NCI-H2227 treated with DMSO at 0.1 percent for 48 hours (cell line): Measurements from ENCODE around the gene SLX4.

Experiments
- DNase-seq: peaks from one replicate; lab custom pipeline; 2025; lab: John Stamatoyannopoulos, UW

The SLX4 gene

GRCh38 chr16:3598236-3598635 is 13.2 kb downstream of the SLX4 start:
- DNase-seq = no peak

GRCh38 chr16:3597676-3598075 is 13.7 kb downstream of the SLX4 start:
- DNase-seq = no peak

DNA sequence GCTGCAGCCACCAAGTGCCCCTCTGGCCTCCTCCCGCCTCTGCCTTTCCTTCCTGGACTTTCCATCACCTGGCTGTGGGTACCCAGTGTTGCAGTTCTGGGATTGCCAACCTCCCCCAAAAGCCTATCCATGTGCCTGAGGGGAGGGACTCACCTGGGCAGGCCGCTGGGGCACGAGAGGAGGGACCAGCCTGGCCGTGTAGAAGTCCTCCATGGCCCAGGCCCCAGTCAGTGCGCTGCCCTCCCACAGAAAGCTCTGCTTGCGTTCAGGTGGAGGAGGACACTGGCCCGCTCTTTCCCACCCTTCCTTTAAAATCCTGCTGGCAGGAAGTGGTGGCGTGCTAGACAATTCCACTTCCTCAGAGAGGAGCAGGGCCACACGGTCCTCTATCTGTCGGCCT is 14.2 kb downstream of the SLX4 start:
- DNase-seq = no peak

DNA sequence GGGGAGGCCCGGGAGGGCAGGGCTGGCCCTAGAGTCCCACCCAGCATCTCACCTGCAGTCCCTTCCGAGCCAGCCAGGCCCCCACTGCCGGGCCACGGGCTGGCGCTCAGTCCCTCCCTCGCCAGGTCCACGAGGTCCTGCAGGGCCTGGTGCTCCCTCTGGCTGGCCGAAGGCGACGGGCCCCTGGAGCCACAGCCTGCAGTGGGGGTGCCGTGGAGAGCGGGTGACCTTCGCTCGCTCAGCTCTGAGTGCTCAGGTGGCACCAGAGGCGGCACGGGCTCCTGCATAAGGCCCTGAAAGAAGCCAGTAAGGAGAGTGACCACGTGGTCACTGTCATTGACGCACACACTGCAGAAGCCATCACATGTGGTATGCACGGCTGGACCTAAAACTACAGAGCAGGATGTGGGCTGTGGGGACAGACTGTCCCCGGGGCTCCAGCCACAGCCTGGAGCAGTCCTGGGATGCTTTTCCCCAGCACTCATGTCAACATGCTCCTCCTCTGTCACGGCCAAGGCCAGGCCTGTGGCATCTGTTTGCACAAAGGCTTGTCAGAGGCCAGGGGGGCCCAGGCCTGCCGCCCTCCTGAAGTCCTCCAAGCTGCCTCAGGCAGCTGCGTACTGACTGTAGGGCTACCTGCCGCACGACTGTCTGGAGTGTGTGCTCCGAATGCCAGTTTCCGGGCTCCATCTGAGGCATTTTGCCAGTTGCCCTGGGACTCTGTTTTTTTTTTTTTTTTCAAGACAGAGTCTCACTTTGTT is 15.1 kb downstream of the SLX4 start:
- DNase-seq = no peak

GRCh38 chr16:3595521-3596021 is 15.8 kb downstream of the SLX4 start:
- no peak for DNase-seq

DNA sequence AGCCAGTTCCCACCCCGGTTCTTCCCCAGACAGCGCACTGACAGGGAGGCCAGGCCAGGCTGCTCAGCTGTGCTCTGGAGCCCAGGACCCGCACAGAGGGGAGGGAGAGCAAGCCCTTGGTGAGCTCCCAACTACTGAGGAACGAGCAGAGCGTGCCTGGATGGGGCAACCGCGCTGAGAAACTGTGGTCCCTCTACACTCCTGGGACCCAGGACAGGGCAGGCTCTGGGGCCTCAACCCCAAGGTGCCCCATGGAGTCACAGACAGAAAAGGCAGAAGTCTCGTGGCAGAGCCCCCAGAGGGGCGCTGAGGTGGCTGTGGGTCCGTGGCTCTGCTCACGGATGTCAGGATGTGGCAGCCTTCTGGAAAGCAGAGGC is 16.3 kb downstream of the SLX4 start:
- no peak for DNase-seq

GRCh38 chr16:3594316-3595109 is 16.9 kb downstream of the SLX4 start:
- no peak for DNase-seq

DNA sequence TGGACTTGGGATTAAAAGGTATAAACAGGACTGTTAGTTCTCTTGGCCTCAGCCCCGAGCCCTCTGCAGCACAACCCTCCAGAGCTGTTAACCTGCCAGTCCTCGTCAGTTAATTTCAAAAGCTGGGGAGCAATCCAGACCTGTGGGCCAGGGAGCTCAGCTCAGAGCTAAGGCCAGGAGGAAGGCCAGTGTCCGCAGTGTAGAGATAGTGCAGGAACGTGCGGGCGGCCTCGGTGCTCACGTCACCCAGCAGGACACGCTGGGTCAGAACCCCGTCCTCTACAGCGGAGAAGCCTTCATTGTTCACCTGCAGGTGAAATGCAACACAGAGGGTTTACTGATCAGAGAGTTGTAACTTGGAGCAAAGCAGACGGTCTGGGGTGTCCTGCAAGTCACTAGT is 18.8 kb downstream of the SLX4 start:
- DNase-seq = no peak

- no peak for DNase-seq
Observed at GRCh38 chr16:3591991-3592390, 19.4 kb downstream of the SLX4 start.

DNA sequence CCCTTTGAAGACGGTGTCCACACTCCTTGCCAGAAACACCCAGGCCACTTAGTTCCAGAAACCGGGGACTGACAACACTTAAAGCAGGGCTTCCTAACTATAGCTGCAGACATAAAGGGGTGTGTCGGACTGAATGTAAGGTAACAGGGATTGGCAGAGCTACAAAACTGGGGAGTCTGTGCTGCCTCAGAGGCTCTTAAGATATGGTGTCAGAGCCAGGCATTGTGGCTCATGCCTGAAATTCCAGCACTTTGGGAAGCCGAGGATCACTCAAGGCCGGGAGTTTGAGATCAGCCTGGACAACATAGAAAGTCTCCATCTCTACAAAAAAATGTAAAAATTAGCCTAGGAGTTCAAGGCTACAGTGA is 20.0 kb downstream of the SLX4 start:
- DNase-seq = no peak

DNA sequence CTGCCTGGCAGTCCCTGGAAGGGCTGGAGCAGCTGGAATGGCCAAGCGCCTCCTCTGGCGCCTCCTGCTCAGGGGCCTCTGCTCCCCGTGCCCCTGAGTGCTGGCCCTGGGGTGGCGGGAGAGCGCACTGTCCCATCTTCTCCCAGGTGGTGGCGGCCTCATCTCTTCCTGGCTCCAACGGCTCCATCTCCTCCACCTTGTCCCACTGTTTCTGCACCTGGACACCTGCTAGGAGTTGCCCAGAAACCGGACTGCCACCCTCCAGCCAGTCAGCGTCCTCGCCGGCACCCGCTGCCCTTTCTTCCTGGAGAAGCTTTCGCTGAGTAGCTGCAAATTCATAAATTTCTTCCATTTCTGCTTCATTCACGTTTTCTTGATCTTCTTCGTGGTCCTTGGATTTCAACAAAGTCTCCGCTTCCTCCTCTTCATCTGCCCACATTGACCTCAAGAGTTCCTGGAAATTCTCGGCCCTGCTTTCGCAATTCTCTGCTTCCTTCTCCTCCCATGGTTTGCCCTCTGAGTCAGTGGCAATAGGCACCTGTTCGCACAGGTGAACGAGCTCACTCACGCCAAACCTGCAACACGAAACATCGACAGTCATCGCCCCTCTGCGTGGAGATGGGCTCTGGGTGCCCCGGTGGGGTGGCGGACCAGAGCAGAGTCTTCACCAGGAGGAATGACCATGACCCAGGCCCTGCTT is 20.5 kb downstream of the SLX4 start:
- no peak for DNase-seq

DNA sequence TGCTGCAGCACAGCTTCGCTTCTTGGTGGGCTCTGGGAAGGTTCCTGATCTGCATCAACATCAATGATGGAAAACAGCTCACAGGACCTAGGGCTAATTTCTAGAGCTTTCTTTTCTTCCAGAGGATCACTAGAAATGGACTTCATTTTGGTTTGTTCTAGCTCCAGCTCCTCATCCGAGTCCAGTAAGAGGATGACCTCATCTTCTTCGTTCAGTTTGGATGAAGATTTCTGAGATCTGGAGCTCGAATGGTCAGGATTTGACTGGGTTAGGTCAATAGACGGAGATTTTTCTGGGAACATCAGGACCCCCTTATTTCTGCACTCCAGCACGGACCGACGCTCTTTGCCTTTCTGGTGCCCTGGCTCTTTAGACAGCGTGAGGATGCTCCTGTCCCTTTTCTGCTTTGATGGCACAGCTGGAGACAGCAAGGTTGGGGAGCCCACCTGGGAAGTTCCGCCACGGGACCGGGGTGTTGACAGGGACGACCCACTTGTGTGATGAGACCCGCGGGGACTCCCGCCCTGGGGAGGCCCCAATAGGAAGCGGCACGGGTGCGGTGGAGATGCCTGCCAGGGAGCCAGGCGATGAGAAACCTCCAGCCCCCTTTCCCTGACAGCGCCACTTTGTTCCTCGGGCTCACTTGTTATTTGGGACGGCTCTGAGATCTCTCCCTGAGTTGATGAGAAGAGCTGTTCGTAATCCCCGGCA is 21.3 kb downstream of the SLX4 start:
- no peak for DNase-seq

- no peak for DNase-seq
Observed at GRCh38 chr16:3589441-3589921, 21.9 kb downstream of the SLX4 start.

DNA sequence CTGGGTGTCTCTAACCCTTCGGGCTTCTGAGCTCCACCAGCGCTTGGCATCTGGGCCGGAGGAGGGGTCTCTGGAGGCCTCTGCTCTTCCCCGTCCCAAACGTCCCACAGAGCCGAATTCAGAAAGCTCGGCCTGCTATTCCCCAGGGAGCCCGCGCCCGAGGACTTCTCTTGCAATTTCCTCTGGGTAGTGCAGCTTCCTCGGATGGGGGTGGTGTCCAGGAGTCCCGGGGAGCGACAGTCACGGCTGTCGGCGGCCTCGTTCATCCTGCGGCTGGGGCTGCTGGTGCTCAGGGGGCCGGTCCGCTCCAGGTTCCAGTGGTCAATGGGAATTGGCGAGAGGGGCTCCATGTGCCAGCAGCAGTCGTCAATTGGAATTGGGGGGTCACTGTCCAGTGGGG is 22.4 kb downstream of the SLX4 start:
- DNase-seq = no peak

GRCh38 chr16:3587547-3588110 is 23.8 kb downstream of the SLX4 start:
- DNase-seq = no peak

GRCh38 chr16:3584412-3584811 is 27.0 kb downstream of the SLX4 start:
- DNase-seq = no peak

DNA sequence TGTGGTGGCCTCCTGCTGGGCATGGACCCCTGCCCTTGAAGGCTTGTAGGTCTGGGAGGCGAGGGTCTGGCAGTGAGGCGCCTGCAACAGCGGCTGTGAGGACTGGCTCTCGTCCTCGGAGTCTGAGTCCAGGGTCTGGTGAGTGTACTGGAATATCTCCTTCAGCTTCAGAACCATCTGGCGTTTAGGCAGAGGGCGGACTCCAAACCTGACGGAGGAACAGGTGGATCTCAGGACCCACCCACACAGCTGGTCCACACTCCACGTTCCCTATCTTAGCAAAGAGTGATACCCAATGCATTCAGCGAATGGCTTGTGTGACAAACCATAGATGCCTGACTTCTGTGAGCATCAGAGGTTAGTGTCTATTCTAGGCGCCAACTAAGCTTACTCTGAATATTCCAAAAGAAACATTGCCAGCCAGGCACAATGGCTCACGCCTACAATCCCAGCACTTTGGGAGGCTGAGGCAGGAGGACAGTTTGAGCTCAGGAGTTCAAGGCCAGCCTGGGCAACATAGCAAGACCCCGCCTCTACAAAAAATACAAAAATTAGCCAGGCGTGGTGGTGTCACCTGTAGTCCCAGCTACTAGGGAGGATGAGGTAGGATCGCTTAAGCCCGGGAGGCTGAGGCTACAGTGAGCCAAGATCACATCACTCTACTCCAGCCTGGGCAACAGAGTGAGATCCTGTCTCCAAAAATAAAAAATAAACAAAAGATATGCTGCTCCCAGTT is 27.9 kb downstream of the SLX4 start:
- DNase-seq = no peak

- DNase-seq = no peak
Observed at GRCh38 chr16:3582276-3583165, 28.9 kb downstream of the SLX4 start.

GRCh38 chr16:3581392-3581791 is 30.0 kb downstream of the SLX4 start:
- no peak for DNase-seq

DNA sequence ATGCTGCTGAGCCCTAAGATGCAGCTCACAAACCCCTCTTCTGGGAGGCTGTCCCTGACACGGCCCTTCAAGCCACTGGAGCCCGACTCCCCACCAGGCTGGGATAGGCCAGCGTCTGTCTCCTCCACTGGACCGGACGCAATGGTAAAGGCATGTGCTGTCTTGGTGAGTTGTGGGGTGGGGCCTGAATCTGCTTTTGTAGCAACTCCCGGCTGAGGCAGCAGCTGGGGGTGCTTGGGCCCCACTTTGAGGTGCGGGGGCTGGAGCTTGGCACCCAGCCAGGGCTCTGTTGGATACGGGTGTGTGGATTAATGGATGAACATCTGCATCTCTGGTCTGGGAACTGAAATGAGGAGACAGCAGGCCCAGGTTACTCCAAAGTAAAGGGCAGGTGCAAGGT is 30.7 kb downstream of the SLX4 start:
- DNase-seq = no peak
